Glutamatergic neuron (in vitro differentiated cells): ENCODE data around the gene ATRNL1. TPM values are rescaled to one million over a fixed set of nuclear protein-coding genes. Genes with fewer than 3 reads are reported as not detected.

Experiments
- DNase-seq: peaks from one replicate; pipeline ENCODE4 v3.0.0; 2022
- H3K27ac Mint-ChIP-seq: one replicate; pipeline ENCODE4 v1.8.0; 2020; ENCODE audit warnings: mild to moderate bottlenecking, mixed read lengths, inconsistent platforms; ENCODE audit not compliant: unreplicated experiment
- H3K27me3 Mint-ChIP-seq: one replicate; pipeline ENCODE4 v1.8.0; 2020; ENCODE audit warnings: mild to moderate bottlenecking, moderate library complexity, mixed read lengths, inconsistent platforms; ENCODE audit not compliant: unreplicated experiment
- H3K36me3 Mint-ChIP-seq: one replicate; pipeline ENCODE4 v1.8.0; 2020; ENCODE audit warnings: mild to moderate bottlenecking, mixed read lengths, inconsistent platforms; ENCODE audit not compliant: unreplicated experiment
- H3K4me1 Mint-ChIP-seq: one replicate; pipeline ENCODE4 v1.8.0; 2020; ENCODE audit warnings: mild to moderate bottlenecking, low read depth, mixed read lengths, inconsistent platforms; ENCODE audit not compliant: unreplicated experiment
- H3K4me3 Mint-ChIP-seq: one replicate; pipeline ENCODE4 v1.8.0; 2020; ENCODE audit warnings: mild to moderate bottlenecking, mixed read lengths, inconsistent platforms; ENCODE audit not compliant: unreplicated experiment
- H3K9me3 Mint-ChIP-seq: one replicate; pipeline ENCODE4 v1.8.0; 2020; ENCODE audit warnings: mild to moderate bottlenecking, moderate library complexity, mixed read lengths, inconsistent platforms; ENCODE audit not compliant: unreplicated experiment
- CTCF ChIP-seq: fragments of 200-600 bp; sonication (generic); IDR thresholded peaks from one replicate; pipeline ENCODE4 v1.5.0; 2021; ENCODE audit not compliant: partially characterized antibody, unreplicated experiment
- total RNA-seq: library from RNA; stranded (reverse); fragmentation: NEBNext Ultra II Directional; extraction: Animal tissue kit (Norgen Biotek cat#: 25700); gene quantifications from one replicate; pipeline ENCODE4 v1.2.1, GENCODE V29; 2021; ENCODE audit not compliant: unreplicated experiment

Gene ATRNL1
- total RNA-seq, 1 donor from 2014 or later: 35.9 TPM

- Mint-ChIP-seq H3K36me3 (no peaks in the 10 kb centered on the region), H3K4me1 (no peaks in the 10 kb centered on the region), H3K27ac (no peak overlapping the region), H3K9me3 (no peaks in the 10 kb centered on the region), H3K4me3 (no peak overlapping the region), H3K27me3 (no peaks in the 10 kb centered on the region)
- TF ChIP-seq CTCF: no peak
- DNase-seq: no peak
Observed at GRCh38 chr10:115638246-115638645, 545.1 kb downstream of the ATRNL1 start.

DNA sequence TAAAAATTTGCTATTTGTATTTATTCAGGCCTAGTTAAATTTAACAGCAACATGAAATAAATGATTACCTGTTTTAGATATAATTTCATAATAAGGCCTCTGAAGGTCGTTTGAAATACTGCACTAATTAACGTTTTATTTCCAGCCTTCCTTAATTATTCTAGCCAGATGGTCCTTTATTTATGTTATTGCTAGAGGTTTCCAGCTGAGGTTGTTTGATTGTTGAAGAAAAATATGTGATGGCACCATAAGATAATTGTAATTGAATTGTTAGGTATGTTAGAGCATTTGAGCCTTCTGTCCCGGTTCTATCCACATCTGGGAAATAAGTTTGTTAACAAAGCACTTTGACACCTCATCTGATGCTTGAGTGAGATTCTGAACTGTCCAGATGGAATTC lies 556.1 kb downstream of the ATRNL1 start:
- no peak for DNase-seq
- H3K36me3 Mint-ChIP-seq: no peaks in the 10 kb centered on the region
- no peaks in the 10 kb centered on the region for H3K9me3 Mint-ChIP-seq
- peaks cover 5% of the 10 kb centered on the region for H3K4me1 Mint-ChIP-seq
- H3K27ac Mint-ChIP-seq: no peak overlapping the region
- H3K27me3 Mint-ChIP-seq: no peaks in the 10 kb centered on the region
- H3K4me3 Mint-ChIP-seq: no peak overlapping the region
- TF ChIP-seq CTCF: no peak

- no peak overlapping the region for H3K4me3 Mint-ChIP-seq
- no peak overlapping the region for H3K27ac Mint-ChIP-seq
- H3K36me3 Mint-ChIP-seq: no peaks in the 10 kb centered on the region
Observed at GRCh38 chr10:115653473-115653872, 560.3 kb downstream of the ATRNL1 start.

DNA sequence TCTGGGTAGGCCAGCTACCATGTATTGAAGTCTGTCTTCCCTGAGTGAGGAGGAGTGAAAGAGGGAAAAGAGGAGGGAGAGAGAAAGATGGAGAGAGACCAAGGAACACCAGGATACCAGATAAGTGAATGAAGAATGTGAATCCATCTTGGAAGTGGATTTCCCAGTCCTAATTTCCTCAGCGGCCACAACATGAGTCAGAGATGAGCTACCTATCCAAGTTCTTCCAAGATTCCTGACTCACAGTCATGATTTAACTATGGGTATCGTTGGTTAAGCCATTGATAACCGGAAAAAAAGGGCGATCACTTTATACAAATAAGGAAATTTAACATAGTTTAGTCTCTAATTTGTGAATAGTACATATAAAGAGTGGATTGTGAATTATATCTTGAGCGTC lies 561.8 kb downstream of the ATRNL1 start:
- TF ChIP-seq CTCF: no peak
- no peaks in the 10 kb centered on the region for H3K27me3 Mint-ChIP-seq
- H3K27ac Mint-ChIP-seq: no peak overlapping the region
- no peak overlapping the region for H3K4me3 Mint-ChIP-seq
- no peaks in the 10 kb centered on the region for H3K9me3 Mint-ChIP-seq
- DNase-seq: no peak
- no peaks in the 10 kb centered on the region for H3K36me3 Mint-ChIP-seq
- peaks cover 9% of the 10 kb centered on the region for H3K4me1 Mint-ChIP-seq

More at GRCh38 chr10:115653473-115653872, 560.3 kb downstream of the ATRNL1 start:
- Mint-ChIP-seq H3K9me3 (no peaks in the 10 kb centered on the region), H3K27me3 (no peaks in the 10 kb centered on the region), H3K4me1 (peaks cover 9% of the 10 kb centered on the region)
- TF ChIP-seq CTCF: no peak
- no peak for DNase-seq

- Mint-ChIP-seq H3K27ac (no peak overlapping the region), H3K4me3 (no peak overlapping the region), H3K4me1 (peaks cover 9% of the 10 kb centered on the region), H3K36me3 (no peaks in the 10 kb centered on the region), H3K27me3 (no peaks in the 10 kb centered on the region), H3K9me3 (no peaks in the 10 kb centered on the region)
- TF ChIP-seq CTCF: no peak
- DNase-seq: no peak
Observed at GRCh38 chr10:115657161-115657860, 564.1 kb downstream of the ATRNL1 start.
